Stimulated activated CD8-positive, alpha-beta memory T cell treated with anti-CD3 and anti-CD28 coated beads, Interleukin-4, amount 100 ng/mL, for 1 hour (primary cell): ENCODE data around the gene DTNA.

Experiments
- DNase-seq, 2 donors: peaks; one replicate each; pipeline ENCODE4 v3.0.0-alpha.2; 2020; ENCODE audit warnings: low read depth in 2 of 2, low spot score in 1 of 2

DTNA gene

GRCh38 chr18:34767601-34768027 is 57.5 kb downstream of the DTNA start:
- DNase-seq: no peak

DNA sequence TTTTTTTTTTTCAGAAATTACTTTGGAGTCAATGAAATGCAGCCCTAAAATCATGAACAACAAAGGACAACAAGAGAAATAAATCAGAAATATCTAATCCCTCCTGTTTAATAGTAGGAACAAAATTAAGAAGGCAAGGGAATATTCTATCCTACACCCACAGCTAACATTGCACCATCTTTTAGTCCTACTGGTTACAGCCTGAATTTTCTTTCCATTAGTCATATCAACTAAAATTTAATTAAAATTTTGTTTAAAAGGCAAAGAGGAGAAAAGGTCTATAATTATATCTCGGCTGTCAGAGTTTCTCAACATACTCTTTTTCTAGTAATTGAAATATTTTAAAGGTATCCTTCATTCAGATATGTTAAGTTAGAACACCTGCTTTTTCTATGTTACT is 61.9 kb downstream of the DTNA start:
- no peak for DNase-seq

DNA sequence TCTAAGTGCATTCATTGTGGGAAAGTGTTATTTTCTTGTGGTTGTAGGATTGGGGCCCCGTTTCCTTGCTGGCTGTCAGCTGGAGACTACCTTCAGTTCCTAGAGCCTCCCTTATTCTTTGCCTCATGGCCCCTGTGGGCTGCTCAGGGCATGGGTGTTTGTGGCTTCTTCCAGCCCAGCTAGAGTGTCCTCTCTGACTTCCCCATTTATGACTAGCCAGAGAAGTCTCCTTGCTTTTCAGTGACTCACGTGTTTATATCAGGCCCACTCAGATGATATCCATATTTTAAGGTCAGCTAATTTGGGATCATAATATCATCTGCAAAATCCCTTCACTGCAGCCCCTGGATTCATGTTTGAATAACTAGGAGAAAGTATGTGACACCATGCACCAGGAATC is 62.8 kb downstream of the DTNA start:
- no peak for DNase-seq

GRCh38 chr18:34773378-34773777 is 63.3 kb downstream of the DTNA start:
- DNase-seq: no peak

DNA sequence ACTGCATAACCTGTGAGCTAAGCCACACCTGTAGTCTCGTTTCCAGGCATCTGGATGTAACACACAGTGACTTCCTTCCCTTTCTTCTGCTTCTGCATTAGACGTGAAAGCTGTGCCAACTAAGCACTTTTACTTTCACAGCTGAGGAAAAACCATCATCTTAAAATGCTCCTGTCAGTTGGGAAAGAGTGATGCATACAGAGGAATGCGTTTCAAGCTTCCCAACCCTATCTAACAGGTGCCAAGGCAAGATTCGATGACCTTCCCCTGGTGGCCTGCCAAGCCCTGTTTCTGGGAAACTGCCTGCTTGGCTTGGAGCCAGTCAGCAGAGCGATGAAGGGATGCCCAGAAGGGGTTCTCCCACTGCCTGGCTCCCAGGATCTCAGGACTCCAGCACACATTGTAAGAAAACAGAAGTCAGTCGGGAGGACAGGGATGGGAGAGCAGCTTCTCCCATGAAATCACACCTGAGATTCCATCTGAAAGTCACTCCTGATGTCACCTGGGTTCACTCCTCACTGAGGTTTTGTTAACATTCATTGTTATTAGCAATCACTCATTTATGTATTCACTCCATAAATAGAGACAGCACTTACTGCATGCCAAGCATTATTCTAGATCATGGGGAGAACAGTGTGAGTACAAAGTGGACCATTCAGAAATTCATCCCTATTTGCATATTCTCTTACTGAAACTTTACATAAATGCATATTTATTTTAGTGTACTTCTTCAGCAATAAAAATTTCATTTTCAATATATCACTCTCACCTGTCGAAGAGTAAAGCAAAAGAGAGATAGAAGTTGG is 64.1 kb downstream of the DTNA start:
- DNase-seq: no peak

GRCh38 chr18:34775461-34775860 is 65.4 kb downstream of the DTNA start:
- DNase-seq: no peak

DNA sequence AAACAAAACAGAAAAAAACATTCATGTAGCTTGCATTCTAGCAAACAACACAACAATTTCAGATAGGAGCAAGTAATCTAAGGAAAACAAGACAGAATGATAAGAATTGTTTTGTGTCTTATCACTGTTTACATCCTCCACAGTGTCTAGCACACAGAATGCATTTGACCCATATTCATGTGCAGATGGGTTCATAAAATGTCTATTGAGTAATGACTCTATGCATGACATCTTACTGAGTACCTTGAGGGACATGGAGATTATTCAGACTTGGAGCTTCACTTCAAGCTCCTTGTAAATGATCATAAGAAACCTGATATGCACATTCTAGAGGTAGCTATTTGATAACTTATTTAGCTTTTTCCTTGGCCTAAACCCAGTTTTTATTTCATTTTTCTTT is 69.0 kb downstream of the DTNA start:
- DNase-seq: no peak

- no peak for DNase-seq
Measured at GRCh38 chr18:34780856-34781255, 70.8 kb downstream of the DTNA start.

DNA sequence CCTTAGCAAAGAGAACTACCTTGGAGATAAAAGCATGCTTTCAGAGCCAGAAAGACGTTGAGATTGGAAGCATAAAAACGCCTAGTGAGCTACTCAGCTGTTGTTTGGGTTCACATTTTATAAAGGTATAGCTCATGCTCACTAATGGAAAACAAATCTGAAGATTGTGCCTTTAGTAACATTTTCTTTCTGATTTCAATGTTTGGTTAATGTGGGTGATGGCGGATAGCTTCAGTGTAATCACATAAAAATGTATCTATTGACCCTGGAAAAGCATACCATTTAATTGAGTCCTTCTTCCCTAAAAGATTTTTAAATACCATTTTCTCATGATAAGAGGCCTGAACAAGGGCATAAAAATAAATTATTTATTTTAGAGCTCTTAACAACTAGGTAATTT is 73.4 kb downstream of the DTNA start:
- no peak for DNase-seq

- no peak for DNase-seq
Measured at GRCh38 chr18:34786162-34786741, 76.2 kb downstream of the DTNA start.

GRCh38 chr18:34787931-34788532 is 77.9 kb downstream of the DTNA start:
- DNase-seq: no peak

GRCh38 chr18:34789768-34790344 is 79.8 kb downstream of the DTNA start:
- no peak for DNase-seq

DNA sequence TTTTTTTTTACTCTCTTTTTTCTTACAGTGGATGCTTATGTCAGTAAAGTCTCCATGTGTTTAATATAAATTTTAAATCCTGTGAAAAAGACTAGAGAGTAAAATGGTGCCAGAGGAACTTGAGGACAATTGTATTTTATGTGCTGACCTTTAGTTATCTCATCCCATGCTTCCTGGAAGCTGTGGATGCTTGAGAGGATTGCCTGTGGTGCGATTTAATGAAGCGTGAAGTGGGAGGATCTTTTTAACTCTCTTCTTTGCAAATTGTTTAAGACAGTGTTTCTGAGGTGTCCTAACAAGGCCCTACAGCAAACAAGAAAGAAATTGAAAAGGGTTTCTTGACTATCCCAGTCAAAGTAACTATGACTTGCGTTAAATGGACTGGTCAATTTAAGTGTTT is 84.2 kb downstream of the DTNA start:
- no peak for DNase-seq

DNA sequence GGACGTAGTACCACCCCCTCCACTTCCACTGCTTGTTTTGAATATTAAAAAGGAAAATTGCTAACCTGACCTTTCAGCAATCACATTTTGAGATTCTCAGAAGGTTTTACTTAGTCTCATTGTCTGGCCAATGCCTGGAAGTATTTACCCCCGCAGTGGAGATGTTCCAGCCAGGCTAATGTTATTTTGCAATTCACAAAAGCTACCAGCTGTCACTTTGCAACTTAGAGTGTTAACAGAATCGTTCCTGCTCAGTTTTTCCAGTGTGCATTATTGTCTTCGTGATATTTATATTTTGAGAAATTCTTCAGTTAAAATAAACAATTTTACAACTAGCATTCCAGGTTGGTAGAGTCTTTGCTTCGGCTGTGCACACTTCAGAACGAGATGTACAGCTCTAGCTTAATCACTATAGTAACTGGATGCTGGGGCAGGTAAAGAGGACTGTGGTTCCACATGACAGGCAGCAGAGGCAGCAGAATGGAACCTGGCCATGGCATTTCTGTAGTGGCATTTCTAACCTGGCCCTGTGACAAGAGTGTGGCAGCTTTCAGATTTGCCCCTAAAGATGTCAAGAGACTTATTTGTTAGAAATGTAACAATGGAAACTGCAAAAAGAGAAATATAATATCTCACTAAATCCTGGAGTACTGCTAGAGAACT is 85.1 kb downstream of the DTNA start:
- DNase-seq: no peak

DNA sequence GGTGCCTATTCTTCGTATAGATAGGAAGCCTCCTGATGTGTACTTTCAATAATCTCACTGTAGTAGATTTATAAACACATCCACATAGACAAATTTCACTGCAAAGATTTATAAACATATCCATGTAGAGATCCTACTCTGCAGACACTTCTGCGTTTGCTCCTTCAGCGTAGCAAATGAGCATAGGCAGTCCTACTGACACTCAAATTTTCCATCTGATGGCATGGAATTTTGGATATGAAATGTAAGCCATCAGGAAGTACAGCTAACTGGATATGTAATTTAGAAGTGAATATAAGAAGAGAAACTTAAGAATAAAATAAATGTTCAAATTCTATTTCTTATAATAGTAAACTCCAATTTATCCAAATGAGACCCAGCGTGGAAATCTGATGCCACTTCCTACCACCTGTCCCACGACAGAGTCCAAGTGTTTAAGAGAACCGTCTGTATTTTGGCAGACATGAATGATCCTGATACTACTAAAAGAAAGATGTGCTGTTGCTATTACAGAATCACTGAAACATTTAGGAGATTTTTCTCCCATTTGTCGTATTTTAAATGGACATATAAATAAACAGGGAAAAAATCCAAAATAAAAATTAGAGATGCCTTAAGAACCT is 86.0 kb downstream of the DTNA start:
- no peak for DNase-seq

DNA sequence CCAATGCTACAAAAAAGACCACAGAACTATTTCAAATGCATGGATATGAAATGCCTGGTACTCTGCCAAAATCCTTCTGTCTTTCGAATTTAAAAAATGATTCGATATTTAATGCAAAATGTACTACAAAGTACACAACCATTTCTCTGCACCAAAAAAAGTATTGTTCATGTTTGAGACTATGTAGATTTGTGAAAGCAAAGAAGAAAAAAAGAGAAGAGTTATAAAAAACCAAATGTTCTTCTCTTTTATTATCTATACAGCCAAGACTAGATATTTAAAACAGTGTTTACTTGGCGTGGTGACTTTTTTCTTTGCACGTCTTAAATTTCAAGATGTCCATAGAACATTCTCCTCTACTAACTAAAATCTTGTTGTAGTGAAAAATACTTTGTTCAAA is 89.2 kb downstream of the DTNA start:
- no peak for DNase-seq

GRCh38 chr18:34800381-34800780 is 90.3 kb downstream of the DTNA start:
- DNase-seq: no peak

DNA sequence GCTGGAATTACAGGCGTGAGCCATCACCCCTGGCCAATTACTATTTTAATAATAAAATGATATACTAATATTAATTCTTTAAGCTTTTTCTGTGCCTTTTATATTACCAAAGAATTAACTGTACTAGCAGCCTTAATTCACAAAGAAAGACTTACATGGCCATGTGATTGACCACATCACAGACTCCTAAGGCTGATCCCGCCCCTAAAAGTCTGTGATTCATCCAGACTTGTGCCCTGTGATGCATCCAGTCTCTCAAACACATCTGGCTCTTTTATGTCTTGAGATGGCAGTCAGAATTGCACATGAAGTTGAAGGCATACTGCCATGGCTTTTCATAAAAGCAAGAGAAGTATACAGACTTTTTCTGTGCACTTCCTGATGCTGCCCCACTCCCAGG is 91.7 kb downstream of the DTNA start:
- DNase-seq: no peak

GRCh38 chr18:34802959-34803358 is 92.9 kb downstream of the DTNA start:
- no peak for DNase-seq

DNA sequence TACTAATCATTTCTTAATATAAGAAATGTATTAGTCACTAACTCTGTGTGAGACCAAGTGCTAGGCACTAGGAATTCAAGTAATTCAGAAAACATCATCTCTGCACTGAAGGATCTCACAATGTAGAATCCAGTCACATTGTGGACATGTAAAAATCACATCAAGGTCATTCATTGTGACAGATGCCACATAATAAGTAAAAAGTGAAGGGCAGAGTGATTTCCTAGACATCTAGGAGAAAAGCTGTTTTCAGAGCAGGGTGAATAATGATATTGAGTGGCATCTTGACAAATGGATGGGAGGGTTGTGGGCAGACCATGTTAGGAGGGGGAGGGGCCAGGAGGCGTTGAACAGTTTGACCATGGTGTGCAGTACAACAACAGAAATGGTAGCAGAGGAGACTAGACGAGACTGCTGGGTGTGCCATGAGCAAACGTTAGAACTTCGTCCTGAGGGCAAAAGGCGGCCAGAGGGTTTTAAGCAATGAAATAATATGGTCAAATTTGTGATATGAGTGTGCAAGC is 93.8 kb downstream of the DTNA start:
- DNase-seq: no peak
